Activated gamma-delta T cell treated with anti-CD3 and anti-CD28 coated beads, Interleukin-2, amount 50 U/mL, for 16 hours (primary cell): Measurements from ENCODE around the gene BBOX1.

Experiments
- DNase-seq: peaks from one replicate; pipeline ENCODE4 v3.0.0-alpha.2; 2020; ENCODE audit warnings: low read depth

The BBOX1 gene

GRCh38 chr11:27025312-27025955 is 15.2 kb upstream of the BBOX1 start:
- DNase-seq, result no peak

- no peak for DNase-seq
Observed at GRCh38 chr11:27025957-27026733, 14.5 kb upstream of the BBOX1 start.

- no peak for DNase-seq
Observed at GRCh38 chr11:27028561-27028965, 12.1 kb upstream of the BBOX1 start.

- DNase-seq, result no peak
Observed at GRCh38 chr11:27029966-27030365, 10.6 kb upstream of the BBOX1 start.

- no peak for DNase-seq
Observed at GRCh38 chr11:27031754-27032153, 8.9 kb upstream of the BBOX1 start.

- no peak for DNase-seq
Observed at GRCh38 chr11:27039873-27040272, 742 bp upstream of the BBOX1 start.

GRCh38 chr11:27041141-27041899 is 705 bp downstream of the BBOX1 start:
- no peak for DNase-seq

GRCh38 chr11:27046956-27047355 is 6.3 kb downstream of the BBOX1 start:
- DNase-seq, result no peak

- DNase-seq, result no peak
Observed at GRCh38 chr11:27052668-27053067, 12.1 kb downstream of the BBOX1 start.

GRCh38 chr11:27055065-27055682 is 14.6 kb downstream of the BBOX1 start:
- no peak for DNase-seq

GRCh38 chr11:27057091-27057780 is 16.6 kb downstream of the BBOX1 start:
- no peak for DNase-seq

- no peak for DNase-seq
Observed at GRCh38 chr11:27058456-27058855, 17.8 kb downstream of the BBOX1 start.

GRCh38 chr11:27059431-27059830 is 18.8 kb downstream of the BBOX1 start:
- no peak for DNase-seq

- DNase-seq, result no peak
Observed at GRCh38 chr11:27060816-27061460, 20.3 kb downstream of the BBOX1 start.

- DNase-seq, result no peak
Observed at GRCh38 chr11:27061461-27061821, 20.8 kb downstream of the BBOX1 start.

- DNase-seq, result no peak
Observed at GRCh38 chr11:27064086-27064485, 23.5 kb downstream of the BBOX1 start.

- DNase-seq, result no peak
Observed at GRCh38 chr11:27075192-27075591, 34.6 kb downstream of the BBOX1 start.

GRCh38 chr11:27075655-27076054 is 35.0 kb downstream of the BBOX1 start:
- DNase-seq, result no peak

- no peak for DNase-seq
Observed at GRCh38 chr11:27076121-27076589, 35.5 kb downstream of the BBOX1 start.

- no peak for DNase-seq
Observed at GRCh38 chr11:27081056-27081455, 40.4 kb downstream of the BBOX1 start.

GRCh38 chr11:27083241-27083640 is 42.6 kb downstream of the BBOX1 start:
- no peak for DNase-seq
